ENCODE data around the gene SH3RF3.

Gene SH3RF3

DNA sequence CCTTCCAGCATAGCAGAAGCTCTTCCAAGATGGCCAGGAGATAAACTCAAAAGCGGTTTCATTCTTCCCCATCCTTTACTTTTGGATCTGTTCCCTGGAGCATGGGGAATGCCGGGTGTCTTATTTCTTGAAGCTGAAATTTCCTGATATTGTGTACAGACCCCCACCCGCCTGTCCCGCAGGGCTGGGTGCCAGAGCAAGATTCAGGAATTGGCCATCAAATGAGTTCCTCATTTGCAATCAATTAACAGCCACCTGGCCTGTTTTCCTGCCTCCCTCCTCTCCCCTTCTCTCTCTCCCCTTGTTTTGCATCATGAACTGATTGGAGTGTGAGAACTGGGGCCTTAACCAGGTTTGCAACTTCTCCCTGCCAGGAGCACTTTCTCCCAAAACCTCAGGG is 202.1 kb downstream of the SH3RF3 start:
- peak; percentile 38 for DNase-seq (ENCODE audit: low read depth)
- no peak for TF ChIP-seq CTCF (IDR thresholded peaks at IDR 0.05; ENCODE audit: low read depth, low read length)
- TF ChIP-seq MAX (IDR thresholded peaks at IDR 0.05; ENCODE audit: low read depth, low read length), result no peak
- no peak for TF ChIP-seq POLR2A (IDR thresholded peaks at IDR 0.05; ENCODE audit: extremely low read depth, insufficient read length)
- no peak for TF ChIP-seq MYC (IDR thresholded peaks at IDR 0.05; ENCODE audit: low read depth, low read length)
- H3K4me3 ChIP-seq (ENCODE audit: low read depth, low read length), result no peak overlapping the region

GRCh38 chr2:109331896-109332848 is 203.2 kb downstream of the SH3RF3 start:
- TF ChIP-seq POLR2A (IDR thresholded peaks at IDR 0.05; ENCODE audit: extremely low read depth, insufficient read length), result no peak
- no peak for TF ChIP-seq CTCF (IDR thresholded peaks at IDR 0.05; ENCODE audit: low read depth, low read length)
- TF ChIP-seq MAX (IDR thresholded peaks at IDR 0.05; ENCODE audit: low read depth, low read length), result peak; percentile 59
- 0 out of 2 replicates have a peak, but pooled peaks have one; percentile 38 for TF ChIP-seq MYC (IDR thresholded peaks at IDR 0.05; ENCODE audit: low read depth, low read length)
- DNase-seq (ENCODE audit: low read depth), result peak; percentile 94
- H3K4me3 ChIP-seq (ENCODE audit: low read depth, low read length), result peak overlapping the region; percentile 51

DNA sequence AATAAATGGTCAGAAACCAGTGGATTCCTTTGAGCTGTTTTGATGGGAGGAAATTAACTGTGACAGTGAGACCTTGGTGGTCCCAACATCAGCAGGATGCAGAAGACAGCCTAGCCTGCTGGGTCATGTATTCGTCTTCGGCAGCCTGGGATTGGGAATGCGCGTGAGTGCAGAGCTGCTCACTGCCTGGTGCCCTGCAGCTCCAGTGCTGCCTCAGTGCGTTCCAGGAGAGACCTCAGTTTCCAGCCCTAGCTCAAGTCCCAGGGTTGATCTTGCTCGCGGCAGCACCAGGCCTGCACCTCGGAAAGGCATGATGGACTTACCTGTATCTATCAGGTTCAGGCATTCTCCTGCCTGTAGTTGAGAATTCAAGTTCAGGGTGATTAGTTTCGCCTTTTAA is 203.9 kb downstream of the SH3RF3 start:
- TF ChIP-seq POLR2A (IDR thresholded peaks at IDR 0.05; ENCODE audit: extremely low read depth, insufficient read length) (no peak), CTCF (IDR thresholded peaks at IDR 0.05; ENCODE audit: low read depth, low read length) (no peak), MAX (IDR thresholded peaks at IDR 0.05; ENCODE audit: low read depth, low read length) (no peak), MYC (IDR thresholded peaks at IDR 0.05; ENCODE audit: low read depth, low read length) (no peak)
- DNase-seq (ENCODE audit: low read depth), result no peak
- peak overlapping the region; percentile 51 for H3K4me3 ChIP-seq (ENCODE audit: low read depth, low read length)

GRCh38 chr2:109333414-109334210 is 204.6 kb downstream of the SH3RF3 start:
- peak; percentile 48 for DNase-seq (ENCODE audit: low read depth)
- H3K4me3 ChIP-seq (ENCODE audit: low read depth, low read length), result no peak overlapping the region
- TF ChIP-seq CTCF (IDR thresholded peaks at IDR 0.05; ENCODE audit: low read depth, low read length) (peak; percentile 14), POLR2A (IDR thresholded peaks at IDR 0.05; ENCODE audit: extremely low read depth, insufficient read length) (no peak)

DNA sequence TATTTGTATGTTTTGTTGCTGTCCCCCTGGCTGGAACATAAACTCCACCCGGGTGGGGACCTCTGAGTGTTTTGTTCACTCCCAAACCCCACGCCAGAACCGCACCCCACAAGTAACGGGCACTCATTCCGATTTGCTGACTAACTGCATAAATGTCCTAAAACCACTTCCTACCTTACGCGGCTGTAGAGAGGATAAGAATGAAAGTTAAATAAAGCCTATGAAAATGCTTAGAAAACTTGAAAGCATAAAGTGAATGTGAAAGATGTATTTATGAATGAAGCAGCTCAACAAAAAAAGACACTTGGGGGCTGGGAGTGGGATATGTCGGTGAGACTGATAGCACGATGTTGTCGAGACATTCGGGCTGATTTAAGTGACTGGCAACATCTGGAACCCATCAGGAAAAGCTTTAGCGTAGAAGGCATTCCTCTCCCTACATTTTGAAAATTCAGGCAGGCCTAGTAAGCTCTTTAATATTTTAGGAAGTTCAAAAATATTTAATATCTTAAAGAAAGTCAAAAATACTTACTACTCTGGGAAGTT is 206.7 kb downstream of the SH3RF3 start:
- peak overlapping the region; percentile 39 for H3K4me3 ChIP-seq (ENCODE audit: low read depth, low read length)
- TF ChIP-seq MYC (IDR thresholded peaks at IDR 0.05; ENCODE audit: low read depth, low read length) (no peak), POLR2A (IDR thresholded peaks at IDR 0.05; ENCODE audit: extremely low read depth, insufficient read length) (no peak), CTCF (IDR thresholded peaks at IDR 0.05; ENCODE audit: low read depth, low read length) (no peak), MAX (IDR thresholded peaks at IDR 0.05; ENCODE audit: low read depth, low read length) (no peak)
- DNase-seq (ENCODE audit: low read depth), result peak; percentile 60

All from NB4 (cell line).